HG02571 (cell line): ENCODE results near the gene COL7A1.

ENCODE experiments used
- ATAC-seq: cut with Tn5 transposase; IDR thresholded peaks from one replicate; pipeline ENCODE4 v1.9.1; 2021; ENCODE audit warnings: mild to moderate bottlenecking, moderate library complexity; ENCODE audit not compliant: unreplicated experiment

COL7A1 gene

DNA sequence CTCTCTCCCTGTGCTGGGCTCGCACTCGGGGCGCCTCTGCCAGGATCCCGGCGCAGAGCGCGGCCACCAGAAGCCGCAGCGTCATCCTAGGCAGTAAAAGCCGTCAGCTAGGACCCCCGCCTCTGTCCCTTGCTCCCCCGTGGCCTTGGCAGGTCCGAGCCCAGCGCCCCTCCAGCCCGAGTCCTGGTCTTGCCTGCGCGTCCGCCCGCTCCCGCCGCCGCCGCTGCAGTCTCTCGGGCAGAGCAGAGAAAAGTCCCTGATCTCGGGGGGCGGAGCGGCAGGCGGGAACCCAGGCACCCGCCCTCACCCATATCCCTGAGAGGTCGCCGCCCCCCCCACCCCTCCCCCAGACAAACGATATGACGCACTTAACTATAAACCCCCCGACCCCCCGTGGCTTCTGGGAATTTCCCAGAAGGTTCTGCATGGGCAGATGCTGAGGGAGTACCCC, at the start of gene COL7A1:
COL7A1 (minus strand) TSS at position 255 of the 451 bp plus-strand sequence; CDS start at position 85, 170 bp downstream.
- ATAC-seq = no peak

DNA sequence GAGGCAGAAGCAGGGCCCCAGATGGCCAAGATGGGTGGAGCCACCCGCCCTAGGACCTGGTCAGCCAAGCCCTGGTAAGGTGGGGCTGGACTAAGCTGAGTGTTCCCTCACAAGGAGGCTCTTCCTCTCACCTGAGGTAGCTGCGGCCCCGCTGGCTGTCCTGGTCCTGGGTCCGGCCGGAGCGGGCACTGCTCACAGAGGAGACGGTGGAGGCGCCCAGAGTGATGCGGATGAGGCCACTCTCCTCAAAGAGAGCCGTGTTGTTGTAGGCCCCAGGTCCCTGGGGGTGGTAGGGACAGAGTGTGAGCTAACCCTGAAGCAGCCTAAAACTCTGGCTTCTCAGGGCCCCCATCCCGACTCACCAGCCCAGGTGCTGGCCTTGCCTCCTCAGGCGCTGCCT, 47.5 kb upstream of the COL7A1 start:
- no peak for ATAC-seq

DNA sequence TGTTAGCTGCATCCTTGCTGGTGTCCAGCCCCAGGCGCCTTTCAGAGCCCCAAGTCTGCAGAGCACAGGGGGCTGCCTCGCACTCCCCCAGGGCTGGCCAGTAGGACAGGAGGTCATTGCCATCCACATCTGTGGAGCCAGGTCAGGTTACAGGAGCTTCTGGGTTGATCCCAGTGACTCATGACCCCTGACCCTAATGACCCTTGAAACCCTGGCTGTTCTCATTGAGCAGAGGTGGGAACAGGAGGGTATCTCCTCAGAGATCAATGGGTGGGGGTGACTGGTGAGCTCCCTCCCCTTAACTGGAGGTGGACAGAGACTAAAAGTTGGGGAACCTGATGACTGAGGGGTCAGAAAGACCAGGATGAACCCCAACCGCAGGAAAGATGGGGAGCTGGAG, 46.3 kb upstream of the COL7A1 start:
- no peak for ATAC-seq

DNA sequence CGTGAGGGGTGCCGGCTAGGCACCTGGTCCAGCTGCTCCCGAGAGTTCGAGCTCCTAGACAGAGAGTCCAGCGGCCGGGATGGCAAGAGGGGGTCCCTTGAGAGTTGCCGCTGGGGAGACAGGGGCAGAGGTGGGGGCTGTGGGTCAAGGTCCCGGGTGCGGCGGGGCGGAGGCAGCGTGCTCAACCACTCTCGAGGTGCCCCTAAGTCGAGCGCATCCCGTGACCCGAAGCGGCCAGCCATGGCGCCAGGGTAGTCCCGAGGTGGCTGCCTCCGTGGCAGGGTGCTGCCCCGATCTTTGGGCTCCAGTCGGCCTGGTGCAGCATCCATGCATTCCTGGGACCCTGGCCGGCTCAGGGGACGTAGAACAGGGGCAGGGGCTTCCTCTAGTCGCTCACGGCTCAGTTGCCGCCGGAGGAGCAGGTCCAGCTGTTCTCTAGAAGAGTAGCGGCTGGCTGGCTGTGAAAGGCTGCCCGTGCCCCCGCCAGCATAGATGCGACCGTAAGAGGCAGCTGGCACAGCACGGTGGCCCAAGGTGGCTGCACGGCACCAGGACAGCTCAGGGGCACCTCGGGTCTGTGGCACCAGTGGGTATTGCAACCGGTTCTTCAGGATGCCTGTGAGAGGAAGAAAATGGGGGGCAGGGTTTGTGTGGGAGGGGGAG, 44.9 kb upstream of the COL7A1 start:
- no peak for ATAC-seq

DNA sequence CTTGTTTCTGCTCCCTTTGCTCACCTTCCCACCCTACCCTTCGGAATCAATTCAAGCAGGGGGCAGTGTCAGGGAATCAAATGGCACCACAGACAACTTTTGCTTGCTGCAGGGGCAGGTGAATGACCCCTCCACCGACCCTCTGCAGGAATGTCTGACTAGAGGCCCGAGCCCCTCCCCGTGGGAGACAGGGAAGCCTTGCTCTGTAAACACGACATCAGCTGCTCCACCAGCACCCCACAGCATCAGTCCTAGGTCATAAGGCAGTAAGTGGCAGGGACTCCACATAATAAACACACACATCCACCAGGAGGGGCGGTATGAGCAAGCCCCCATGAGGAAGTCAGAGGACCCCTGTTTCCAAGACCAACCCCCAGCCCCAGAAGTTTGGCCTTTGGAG, 42.2 kb upstream of the COL7A1 start:
- ATAC-seq = no peak

DNA sequence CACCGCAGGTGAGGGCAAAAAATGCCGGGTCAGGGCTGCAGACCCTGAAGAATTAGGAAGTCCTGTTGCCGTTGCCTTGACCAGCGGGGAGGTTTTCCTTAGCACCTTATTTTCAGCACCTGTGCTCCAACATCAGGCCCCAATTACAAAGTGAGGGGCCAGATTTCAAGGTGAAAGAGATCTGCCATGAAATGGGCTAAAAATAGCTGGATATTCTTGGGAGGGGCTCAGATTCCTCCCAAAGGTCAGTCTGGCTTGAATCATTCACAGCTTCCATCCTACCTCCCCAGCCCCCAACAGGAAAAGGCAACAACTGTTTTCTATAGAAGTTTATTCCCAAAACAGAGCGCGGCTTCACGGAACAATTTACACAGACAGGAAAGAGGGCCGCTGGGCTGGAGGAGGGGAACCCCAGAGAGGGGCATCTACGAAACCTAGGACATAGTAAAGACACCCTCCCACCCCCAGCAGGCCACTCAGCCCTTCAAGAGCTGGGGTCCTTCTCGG, 41.1 kb upstream of the COL7A1 start:
- no peak for ATAC-seq

DNA sequence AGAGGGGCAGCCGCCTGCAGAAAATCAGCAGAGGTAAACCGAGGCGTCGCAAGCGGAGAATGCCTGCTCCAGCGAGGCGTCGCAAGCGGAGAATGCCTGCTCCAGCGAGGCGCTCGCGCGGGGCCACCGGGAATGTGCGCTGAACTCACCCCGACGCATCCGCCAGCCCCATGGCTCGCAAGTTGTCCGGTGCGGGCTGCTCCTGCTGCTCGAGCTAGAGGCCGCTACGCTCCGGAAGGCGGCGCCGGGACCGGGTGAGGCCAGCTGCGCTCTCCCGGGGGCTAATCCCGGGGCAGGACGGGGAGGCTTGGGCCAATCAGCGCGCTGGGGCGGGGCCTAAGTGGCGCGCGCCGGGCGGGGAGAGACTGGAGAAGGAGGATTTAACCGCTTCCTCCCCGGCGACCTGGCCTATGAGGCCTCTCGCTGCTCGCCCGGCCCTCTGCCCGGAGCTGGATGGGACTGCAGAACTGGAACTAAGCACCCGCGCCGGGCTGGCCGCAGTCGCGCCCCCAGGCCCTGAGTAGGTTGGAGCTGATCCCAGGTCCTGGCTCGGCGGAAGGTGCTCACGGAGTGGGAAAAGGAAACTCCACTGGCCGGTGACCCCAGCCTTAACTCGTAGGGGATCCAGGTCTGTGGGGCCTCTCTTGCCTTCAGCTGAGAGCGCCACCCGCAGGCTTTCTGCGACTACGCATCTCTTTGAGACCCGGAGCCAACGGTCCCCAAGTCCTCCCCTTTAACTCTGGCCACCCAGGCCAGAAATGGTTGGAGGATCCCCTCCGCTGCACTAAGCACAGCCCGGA, 40.3 kb upstream of the COL7A1 start, which contains the start of gene SLC26A6:
SLC26A6 (minus strand) TSS at position 240 of the 800 bp plus-strand sequence; CDS start at position 172, 68 bp downstream.
- ATAC-seq = peak; percentile 93

DNA sequence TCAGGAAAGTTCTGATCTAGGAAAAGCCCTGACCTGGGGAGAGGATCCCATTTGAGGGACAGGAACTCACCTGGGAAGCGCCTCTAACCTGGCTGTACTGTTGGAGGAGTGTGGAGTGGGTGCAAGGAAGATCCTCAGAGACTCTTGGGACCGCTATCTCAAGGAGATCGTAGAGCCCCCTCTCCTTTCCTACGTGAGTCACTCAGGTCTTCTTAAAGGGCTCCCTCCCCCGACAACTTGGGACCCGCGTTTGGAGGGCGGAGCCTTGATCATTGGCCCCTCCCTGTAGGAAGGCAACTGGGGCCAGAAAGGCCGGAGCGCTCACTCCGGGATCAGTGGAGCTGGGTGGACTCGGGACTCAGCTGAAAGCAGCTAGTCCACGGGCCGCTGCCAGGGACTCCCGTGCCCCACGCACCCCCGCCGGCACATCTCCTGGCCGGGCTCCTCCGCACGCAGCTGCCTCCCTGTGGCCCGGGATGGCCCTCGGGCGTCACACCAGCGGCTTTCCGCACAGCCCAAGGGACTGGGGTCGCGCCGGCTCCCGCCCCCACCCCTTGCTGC, 39.6 kb upstream of the COL7A1 start:
- no peak for ATAC-seq

DNA sequence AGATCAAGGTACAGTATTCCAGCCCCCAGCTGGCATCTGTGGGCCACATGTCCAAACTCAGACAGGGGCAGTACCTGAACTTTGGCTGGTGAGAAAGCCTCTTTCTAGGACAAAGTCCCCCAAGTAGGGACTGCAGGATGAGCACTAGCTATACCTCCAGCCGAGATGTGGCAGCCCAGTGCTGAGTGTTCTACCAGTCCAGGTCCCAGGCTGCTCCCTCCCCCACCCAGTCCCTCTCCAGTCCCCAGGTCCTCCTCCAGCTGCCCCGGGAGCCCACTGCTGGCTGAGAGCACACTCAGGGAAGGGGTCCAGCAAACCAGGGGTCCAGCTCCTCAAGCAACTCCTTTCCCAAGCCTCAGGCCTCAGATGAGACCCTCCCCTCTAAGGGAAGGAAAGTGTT, 38.6 kb upstream of the COL7A1 start:
- ATAC-seq = no peak

DNA sequence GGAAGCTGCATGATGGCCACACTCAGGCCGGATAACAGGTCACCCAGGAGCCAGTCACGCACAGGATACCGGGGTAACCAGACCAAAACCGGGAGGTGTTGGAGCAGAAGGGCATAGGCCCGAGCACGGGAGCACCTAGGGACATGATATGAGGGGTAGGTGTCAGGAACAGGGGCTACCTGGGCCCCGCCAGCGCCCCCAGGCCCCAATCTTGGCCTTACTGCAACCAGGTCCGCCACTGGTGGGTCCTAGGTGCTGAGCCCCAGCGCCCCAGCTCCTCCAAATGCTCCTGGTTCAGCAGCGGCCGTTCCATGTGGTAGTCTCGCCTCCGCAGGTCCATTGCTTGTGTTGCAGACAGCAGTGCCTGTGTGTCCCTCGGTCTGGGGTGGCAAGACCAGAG, 38.1 kb upstream of the COL7A1 start:
- ATAC-seq = no peak

DNA sequence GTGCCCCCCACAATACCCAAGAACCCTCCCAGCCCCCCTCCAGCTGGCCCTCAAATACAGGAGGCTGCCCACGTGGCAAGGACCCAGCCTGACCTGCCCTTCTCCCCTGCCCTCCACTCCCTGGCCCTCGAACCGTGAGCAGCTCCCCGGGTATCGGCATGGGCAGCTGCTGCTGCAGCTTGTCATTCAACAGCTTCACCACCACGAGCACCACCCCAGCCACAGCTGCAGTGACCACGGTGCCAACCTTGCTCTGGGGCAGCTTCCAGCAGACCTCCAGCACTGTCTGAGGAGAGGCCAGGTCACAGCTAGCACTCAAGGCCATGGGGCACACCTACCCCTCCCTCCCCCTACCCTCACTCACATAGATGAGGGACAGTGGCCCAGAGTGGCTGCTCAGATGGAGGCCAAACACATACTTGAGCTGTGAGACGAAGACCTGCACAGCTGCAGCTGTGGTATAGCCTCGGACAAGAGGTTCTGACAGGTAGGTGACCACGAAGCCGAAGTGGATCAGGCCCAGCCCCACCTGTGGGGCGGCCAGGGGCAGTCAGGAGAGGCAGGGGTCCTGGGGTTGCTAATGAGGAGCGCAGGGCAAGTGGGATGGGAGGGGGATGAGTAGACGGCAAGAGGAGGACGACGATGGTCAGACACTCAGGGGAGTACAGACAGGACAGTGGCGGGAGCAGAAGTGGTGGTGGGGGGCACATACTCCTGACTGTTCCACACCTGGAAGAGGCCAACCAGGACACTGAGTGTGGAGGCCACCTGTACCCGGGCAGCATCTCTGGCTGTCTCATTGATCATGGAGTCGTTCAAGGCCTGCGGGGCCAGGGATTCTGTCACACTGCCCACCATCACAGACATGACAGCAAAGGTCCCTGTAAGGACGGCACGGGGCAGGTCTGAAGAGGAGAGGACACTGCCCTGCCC, 36.7 kb upstream of the COL7A1 start:
- ATAC-seq = no peak

DNA sequence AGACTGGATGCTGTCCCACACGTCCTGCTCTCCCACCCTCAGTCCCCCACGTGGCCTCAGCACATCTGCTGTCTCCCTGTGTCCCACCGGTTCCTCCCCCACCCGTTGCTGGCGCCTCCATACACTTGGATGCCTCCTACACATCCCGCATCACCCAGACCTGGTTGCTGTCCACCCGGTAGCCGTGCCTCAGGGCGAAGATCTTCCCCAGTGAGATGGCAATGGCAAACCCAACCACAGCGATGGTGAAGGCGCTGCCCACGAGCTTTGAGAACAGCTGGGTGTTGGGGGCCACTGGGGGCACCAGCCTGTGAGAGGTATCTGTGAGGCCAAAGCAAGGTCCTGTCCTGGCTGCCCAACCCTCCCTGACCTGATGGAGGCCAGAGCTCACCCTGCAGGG, 35.7 kb upstream of the COL7A1 start:
- no peak for ATAC-seq

DNA sequence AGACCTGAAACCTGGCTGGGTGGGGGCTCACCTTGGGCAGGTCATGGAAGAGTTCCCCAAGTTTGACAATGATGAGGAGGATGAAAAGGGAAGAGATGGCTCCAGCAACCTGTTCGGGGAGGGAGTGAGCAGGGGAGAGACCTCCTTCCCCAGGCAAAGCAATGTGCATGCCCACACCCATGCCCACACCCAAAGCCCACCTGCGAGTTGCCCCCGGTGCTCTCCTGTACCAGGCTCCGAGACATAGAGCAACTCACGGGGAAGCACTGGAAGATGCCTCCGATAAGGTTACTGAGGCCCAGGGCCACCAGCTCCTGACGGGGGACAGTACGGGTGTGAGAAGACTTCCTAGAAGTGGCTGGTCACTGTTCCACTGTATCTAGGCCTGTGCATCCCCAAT, 35.3 kb upstream of the COL7A1 start:
- ATAC-seq = no peak

DNA sequence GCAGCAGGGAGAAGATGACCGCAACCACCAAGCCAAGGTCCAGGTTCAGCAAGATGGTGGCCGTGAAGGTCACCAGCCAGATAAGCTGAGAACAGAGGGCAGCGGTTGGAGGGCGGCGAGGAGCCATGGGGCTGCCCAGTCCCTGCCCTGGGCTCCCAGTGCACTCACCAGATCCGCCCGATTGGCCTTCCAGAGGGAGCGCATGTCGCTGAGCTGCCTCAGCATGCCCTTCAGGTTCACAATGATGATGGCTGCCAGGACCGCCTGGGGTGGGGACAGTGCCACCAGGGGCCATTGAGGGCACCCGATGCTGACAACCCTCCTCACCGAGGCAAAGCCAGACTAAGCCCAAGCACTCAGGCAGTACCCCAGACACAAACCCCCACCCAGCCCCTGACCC, 34.8 kb upstream of the COL7A1 start:
- ATAC-seq = no peak

DNA sequence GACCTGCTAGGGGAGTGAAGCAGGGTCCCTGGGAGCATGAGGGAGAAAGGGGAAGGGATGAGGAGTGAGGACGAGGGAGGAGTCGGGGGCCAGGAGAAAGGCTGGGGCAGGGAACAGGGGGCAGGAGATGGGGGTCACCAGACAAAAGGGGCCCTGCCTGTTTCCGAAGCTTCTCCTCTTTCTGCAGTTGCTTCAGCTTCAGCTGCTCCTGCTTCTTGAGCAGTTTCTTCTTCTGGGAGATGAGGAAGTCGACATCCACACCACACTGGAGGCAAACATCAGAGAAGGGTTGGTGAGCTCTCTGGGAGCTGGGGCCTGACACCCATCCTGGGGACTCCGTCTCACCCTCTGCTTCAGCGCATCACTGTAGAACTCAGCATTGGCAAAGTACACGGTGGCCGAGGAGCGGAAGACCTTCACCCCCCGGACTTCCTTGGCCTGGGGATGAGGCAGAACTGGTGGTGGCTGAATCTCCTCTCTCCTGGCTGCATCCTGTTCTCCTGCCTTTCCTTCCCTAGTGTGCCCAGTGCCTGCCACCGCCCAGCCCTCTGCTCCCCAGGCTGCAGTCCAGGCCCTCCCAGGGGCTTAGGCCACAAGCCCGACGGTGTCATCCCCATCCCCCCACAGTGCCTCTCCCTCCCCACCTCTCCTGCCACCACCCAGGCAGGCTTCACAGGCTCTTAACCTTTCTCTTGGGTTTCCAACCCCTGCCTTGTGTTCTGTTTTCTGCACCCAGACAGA, 33.3 kb upstream of the COL7A1 start:
- no peak for ATAC-seq

DNA sequence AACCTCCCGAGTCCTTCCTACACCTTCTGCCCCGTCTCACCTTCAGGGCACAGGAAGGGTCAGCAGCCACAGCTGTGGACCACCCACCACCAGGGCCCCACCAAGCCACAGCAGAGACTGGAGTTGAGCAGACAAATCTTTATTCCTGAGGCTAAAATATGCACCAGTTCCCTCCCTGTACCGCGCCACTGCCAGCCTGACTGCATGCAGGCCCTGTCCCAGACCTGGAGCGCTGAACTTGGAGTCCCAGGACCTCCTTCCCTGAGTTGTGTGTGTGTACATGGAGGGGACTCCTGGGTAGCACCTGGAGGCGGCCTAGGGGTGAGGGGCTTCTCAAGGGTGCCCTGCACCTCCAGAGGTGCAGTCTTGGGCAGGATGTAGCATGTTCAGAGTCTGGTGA, 30.5 kb upstream of the COL7A1 start:
- ATAC-seq = no peak

DNA sequence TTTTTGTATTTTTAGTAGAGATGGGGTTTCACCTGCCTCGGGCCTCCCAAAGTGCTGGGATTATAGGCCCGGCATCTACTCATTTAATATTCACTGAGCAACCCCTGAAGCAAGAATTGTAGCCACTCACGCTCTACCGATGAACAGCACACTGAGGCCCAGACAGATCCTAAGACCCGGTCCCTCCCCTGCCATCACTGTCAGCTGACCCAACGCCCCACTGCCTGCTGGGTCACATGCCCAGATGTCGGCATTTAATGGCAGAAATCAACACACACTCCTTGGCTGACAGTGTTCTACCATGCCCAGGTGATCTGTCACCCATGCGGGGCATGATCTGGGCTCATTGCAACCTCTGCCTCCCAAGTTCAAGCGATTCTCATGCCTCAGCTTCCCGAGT, 29.6 kb upstream of the COL7A1 start:
- ATAC-seq = no peak

DNA sequence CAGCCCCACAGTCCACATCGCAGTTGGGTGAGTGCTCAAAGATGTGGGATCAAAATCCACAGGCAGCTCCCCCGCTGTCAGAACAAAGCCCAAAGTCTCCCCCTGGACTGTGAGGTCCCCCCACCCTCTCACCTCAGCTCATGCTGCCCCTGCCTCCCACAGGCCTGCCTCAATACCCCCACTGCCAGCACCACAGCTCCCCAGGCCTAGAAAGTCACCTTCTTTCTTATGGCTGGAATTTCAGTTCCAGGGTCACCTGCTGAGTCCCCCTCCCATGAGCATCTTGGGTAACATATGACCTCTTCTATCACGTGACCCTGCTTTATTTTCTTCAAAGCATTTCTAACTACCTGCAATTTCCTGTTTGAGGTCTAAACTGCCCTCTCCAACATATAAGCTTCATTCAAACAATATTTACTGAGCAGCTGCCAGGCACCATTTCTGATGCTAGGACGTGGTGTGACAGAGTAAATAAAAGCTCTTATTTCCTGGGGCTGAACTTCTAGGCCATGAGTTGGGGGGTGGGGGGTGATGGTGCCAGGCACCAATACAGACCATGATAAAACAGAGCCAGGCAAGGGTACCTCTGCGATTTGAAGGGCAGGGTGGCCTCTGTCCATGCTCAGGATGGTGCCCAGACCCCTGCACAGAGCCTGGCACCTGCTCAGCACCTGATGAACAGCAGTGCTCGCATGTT, 28.9 kb upstream of the COL7A1 start:
- no peak for ATAC-seq

DNA sequence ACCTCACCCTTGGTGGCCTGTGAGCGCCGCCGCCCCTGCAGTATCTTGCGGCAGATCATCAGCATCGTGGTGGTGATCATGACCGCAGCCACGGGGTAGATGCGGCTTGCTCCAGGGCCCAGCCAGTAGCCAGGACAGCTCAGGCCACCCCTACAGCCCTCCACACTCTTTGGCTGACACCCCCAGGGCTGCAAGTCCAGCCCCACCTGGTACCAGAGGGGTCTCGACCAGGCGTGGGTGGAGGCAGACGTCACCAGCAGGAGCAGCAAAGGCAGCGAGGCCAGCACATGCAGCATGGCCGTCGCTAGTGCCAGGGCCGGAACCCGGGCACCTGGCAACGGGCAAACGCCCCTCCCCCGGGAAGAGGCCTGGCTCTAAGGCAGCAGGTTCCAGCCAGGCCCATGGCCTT, 26.3 kb upstream of the COL7A1 start, which contains the start of gene TMEM89:
TMEM89 (minus strand) TSS at position 309 of the 409 bp plus-strand sequence; CDS start at position 296, 13 bp downstream.
- no peak for ATAC-seq
